CD4-positive, alpha-beta T cell treated with Interleukin-17A for 4 hours (primary cell): Measurements from ENCODE around the gene FOXB2.
"Not testable (repeated sequence)": the region's sequence is repeated elsewhere in the genome, so short reads cannot be mapped to it uniquely, and the experiment has no call there.

Experiments
- DNase-seq: peaks from one replicate; pipeline ENCODE4 v3.0.0-alpha.2; 2020; ENCODE audit warnings: mixed read lengths

The FOXB2 gene

DNA sequence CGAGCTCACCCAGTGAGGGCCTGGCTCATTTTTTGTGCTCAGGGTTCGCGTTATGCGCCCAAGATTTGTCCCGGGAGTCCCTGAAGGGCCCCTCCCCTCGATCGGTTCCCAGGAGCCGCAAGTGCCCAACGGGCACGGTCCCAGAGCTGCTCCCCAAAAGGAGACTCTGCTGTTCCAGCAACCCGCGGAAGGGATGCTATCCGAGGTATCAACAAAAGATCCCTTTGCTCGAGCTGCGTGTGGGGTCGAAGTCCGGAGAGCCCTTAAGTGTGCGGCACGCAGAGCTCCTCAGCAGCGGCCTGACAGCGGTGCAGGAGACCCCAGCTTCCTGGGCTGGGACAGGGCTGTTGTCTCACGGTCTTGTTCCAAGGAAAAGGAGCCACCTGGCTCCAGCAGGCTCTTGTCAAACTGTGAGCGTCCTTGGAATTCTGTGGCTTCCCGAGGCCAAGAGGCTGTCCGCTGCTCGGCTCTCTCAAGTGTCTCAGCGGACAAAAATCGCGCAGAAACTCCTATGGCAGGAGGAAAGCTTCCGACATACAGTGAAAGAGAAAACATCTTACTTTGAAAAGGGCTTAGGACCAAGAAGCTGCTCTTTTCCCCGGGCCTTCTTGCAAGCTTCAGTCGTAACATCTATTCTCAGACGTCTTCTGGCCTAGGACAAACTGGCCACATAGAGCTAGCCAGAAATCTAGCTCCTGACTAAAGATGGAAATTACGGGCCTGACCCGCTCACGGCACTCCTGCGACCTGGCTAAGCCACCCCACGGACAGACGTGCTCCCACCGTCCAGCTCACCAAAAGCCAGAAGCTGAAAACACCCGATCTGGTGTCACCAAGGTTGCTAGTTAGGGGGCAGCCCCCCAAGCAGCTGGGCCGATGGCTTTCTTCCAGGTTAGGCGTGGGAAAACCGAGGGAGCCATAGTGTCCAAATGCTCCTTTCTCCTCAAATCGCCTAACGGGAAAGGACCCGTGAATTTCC lies 2.6 kb upstream of the FOXB2 start:
- DNase-seq: no peak

DNA sequence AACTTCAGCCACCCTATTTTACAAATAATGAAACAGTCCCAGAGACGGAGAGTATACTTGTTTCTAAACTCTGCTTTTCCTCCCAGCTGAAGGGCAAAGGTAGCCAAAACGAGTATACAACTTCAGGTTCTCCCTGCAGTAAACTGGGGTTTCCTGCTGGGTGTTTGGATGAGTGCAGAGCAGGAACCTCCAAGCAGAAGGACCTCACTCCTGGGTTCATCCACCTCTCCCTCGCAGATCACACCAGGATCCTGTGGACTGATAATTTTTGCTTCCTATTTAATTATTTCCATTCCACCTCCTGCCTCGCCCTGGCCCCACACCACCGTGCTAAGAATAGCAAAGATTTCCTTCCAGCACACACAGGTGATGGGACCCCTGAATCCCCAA lies 2.0 kb upstream of the FOXB2 start:
- no peak for DNase-seq

DNA sequence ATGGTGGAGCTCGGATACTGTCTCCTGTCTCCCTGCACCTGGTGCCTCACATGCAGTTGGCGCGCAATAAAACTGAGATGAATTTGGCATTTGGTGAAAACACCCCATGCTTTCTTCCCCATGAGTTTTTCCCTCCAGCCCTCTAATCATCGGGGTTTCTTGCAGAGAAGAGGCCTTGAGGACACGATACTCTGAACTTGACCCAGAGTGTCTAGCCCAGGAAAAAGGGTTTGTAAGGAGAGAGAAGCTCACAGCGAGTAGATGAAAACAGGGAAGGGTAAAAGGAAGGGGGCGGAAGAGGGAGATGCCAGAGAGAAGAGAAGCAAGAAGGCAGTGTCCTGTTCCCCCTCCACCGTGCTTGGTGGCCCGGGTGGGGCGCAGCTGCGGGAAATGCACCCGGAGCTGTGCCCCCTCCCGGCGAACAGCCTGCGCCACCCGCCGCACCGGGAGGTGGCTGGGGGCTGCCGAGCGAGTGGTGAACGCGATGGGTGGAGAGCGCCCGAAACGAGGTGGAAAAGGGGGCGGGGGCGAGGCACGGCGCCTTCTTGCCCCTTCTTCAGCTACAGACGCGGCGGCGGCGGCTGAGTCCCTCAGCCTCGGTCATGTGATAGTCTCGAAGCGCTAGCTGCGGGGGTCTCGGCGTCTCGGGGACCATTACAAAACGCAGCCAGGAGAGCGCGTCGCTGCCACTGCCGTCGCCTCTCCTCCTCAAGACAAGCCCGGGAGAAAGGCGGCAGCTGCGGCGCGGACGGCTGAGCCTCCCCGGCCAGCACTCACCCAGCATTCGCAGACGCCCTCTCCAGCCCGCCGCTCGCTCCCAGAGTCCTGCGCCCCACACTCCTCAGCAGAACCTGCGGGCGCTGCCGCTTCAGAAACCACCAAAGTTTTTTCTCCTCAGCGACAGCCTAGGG lies 1.1 kb upstream of the FOXB2 start:
- no peak for DNase-seq

- no peak for DNase-seq
Observed at GRCh38 chr9:77018969-77019235, 553 bp upstream of the FOXB2 start.

DNA sequence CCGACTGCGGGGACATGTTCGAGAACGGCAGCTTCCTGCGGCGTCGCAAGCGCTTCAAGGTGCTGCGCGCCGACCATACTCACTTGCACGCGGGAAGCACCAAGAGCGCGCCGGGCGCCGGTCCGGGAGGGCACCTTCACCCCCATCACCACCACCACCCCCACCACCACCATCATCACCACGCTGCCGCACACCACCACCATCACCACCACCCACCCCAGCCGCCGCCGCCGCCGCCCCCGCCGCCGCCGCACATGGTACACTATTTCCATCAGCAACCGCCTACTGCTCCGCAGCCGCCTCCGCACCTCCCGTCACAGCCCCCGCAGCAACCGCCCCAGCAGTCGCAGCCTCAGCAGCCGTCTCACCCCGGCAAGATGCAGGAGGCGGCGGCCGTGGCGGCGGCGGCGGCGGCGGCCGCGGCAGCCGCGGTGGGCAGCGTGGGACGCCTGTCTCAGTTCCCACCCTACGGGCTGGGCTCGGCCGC lies 514 bp downstream of the FOXB2 start:
- no peak for DNase-seq

DNA sequence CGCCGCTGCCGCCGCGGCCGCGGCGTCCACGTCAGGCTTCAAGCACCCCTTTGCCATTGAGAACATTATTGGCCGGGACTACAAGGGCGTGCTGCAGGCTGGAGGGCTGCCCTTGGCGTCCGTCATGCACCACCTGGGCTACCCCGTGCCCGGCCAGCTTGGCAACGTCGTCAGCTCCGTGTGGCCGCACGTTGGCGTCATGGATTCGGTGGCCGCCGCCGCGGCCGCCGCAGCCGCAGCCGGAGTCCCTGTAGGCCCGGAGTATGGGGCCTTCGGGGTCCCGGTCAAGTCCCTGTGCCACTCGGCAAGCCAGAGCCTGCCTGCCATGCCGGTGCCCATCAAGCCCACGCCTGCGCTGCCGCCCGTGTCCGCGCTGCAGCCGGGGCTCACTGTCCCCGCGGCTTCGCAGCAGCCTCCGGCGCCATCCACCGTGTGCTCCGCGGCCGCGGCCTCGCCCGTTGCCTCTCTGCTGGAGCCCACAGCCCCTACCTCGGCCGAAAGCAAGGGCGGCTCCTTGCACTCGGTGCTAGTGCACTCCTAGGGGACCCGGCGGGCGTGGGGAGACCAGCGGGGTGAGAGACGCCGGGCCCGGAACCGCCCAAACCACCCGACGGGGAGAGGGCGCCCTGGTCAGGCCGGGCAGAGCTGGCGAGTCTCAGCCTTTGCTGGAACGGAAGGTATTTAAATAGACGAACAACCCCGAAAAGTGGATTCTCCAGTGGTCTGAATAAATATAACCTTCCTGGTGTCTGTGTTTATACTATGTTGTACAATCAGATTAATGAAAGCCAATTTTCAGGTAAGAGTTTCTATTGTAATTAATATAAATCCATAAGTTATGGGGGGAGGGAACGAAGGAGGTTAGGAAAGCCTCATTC lies 1.2 kb downstream of the FOXB2 start:
- no peak for DNase-seq

- DNase-seq: no peak
Observed at GRCh38 chr9:77021291-77021894, 1.9 kb downstream of the FOXB2 start.

- no peak for DNase-seq
Observed at GRCh38 chr9:77021922-77022782, 2.7 kb downstream of the FOXB2 start.

DNA sequence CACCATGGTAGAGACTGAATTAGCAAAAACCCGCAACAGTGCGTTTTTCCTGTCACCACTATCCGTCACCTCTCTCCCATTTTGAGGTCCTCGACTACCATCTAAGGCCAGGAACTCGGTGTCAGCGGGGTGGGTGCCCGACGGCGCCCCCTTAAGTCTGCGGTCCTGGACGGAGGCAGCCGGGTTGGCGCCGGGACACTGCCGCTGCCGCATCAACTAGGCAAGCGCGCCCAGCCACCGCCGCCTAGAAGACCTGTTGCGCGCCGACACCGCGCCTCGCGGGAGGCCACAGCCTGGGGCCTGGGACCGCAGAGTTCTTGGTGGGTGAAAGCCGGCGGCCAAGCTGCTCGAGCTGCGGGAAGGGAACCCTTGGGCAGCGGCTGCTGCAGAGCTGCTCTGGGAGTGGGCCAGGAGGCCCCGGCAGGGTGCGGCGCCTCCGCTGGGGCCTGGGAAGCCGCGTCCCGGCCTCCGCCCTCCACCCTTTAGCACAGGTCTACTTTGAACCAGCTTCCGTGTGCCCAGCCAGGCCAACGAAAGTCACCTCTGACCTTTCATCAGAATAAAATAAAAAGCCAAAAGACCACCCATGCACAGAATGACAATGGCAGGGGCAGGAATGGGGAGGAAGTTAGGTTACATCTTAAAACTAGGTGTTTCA lies 3.5 kb downstream of the FOXB2 start:
- DNase-seq: no peak

DNA sequence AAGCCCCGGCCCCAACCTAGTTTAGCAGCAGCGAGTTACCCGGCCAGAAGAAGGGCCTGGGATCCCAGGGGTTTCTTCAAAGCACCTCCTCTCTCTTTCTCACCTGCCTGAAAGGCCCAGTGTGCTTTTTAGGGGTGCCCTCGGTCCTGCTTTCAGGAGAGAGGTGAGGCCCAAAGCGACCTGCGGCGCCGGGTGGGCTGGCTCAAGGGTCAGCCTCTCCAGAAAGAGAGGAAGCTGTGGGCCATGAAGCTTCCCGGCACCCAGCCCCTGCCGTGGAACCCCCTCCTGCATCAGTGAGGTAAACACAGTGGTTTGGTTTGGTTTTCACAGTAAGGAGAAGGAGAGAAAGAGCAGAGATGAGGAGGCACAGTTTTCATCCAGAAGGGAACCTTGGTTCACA lies 4.3 kb downstream of the FOXB2 start:
- DNase-seq: no peak

- no peak for DNase-seq
Observed at GRCh38 chr9:77024776-77025545, 5.5 kb downstream of the FOXB2 start.

DNA sequence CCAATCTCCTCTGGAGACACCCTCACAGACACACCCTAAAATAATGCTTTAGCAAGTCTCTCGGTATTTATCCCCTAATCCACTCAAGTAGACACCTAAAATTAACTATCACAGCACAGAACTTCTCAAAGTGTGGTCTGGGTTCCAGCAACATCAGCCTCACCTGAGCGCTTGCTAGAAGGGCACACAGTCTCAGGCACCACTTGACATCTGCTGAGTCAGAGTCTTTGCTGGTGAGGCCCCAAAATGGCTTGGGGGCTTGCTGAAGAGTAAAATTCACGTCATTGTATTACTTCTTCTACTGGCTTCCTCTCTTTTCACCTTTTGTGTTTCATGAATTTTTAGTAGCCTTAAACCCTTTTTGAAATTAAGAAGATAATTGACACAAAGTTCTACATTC lies 9.0 kb downstream of the FOXB2 start:
- DNase-seq: no peak

GRCh38 chr9:77030045-77030444 lies 10.6 kb downstream of the FOXB2 start:
- DNase-seq: no peak

GRCh38 chr9:77038281-77039036 lies 19.0 kb downstream of the FOXB2 start:
- no peak for DNase-seq

DNA sequence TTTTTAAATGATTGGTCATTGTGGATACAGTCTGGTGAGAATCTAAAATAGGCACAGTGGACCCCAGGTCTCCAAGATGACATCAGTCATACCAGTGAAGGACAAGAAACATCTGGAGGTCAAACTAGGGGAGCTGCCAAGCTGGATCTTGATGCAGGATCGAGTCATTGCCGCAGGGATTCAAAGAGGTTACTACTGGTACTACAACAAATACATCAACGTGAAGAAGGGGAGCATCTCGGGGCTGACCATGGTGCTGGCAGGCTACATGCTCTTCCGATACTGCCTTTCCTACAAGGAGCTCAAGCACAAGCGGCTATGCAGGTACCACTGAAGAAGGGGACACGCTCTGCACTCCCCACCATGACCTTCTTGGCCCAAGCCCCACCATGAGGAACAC lies 20.9 kb downstream of the FOXB2 start:
- no peak for DNase-seq

DNA sequence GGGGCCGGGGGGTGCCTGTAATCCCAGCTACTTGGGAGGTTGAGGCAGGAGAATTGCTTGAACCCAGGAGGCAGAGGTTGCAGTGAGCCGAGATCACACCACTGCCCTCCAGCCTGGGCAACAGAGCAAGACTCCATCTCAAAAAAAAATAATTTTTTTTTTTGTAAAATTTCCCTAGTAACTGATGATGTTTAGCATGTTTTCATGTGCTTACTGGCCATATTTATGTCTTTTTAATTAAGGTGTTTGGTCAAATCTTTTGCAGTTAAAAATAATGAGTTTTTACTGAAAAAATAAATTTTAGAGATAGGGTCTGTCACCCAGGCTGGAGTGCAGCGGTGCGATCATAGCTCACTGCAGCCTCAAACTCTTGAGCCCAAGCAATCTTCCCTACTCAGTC lies 24.3 kb downstream of the FOXB2 start:
- DNase-seq: not testable (repeated sequence)

DNA sequence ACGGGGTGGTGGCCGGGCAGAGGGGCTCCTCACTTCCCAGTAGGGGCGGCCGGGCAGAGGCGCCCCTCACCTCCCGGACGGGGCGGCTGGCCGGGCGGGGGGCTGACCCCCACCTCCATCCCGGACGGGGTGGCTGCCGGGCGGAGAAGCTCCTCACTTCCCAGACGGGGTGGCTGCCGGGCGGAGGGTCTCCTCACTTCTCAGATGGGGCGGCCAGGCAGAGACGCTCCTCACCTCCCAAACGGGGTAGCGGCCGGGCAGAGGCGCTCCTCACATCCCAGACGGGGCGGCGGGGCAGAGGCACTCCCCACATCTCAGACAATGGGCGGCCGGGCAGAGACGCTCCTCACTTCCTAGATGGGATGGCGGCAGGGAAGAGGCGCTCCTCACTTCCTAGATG lies 41.2 kb downstream of the FOXB2 start:
- not testable (repeated sequence) for DNase-seq

GRCh38 chr9:77063645-77064285 lies 44.3 kb downstream of the FOXB2 start:
- DNase-seq: no peak

DNA sequence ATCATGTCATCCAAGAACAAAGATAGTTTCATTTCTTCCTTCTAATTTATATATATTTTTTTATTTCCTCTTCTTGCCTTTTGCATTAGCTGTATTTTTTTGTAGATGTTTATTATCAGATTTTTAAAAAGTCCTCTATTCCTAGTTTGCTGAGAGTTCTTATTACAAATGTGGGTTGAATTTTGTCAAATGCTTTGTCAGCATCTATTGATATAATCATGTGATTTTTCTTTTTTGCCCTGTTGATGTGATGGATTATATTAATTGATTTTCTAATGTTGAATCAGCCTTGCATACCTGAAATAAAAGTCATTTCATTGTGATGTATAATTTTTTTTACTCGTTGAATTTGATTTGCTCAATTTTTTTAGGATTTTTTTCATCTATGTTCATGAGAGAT lies 46.9 kb downstream of the FOXB2 start:
- no peak for DNase-seq
